Measurements from ENCODE around the gene LIPM. TPM values are rescaled to one million over a fixed set of nuclear protein-coding genes. Genes with fewer than 3 reads are reported as not detected.

Gene LIPM
- total RNA-seq, 1 donor: not detected

DNA sequence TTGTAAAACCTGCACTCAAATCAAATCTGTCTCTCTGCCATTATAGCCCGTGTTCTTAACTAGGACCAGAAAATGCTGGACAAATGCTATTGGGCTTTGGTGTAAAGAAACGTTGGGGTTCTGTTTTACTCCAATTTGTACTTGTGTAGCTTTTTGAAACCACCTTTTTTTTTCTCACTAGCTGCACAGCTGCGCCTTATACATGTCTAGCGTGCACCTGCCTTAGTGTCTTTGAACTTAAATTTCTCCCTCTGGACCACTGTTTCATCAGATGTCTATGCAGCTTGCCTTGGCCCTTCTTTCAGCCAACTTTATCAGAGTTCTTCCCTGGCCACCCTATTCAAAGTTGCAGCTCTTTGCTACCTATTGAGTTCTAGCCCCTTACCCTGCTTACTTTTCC, 7.1 kb downstream of the LIPM start:
- H3K4me3 ChIP-seq (ENCODE audit: low read depth, low read length): no peak overlapping the region
- no peak for TF ChIP-seq CTCF (IDR thresholded peaks at IDR 0.05; ENCODE audit: insufficient read depth, low read depth, low read length)
- DNase-seq (ENCODE audit: low read depth): no peak

- peak; percentile 77 for TF ChIP-seq CTCF (IDR thresholded peaks at IDR 0.05; ENCODE audit: insufficient read depth, low read depth, low read length)
- H3K4me3 ChIP-seq (ENCODE audit: low read depth, low read length): no peak overlapping the region
- DNase-seq (ENCODE audit: low read depth): peak; percentile 64
Observed at GRCh38 chr10:88810196-88810961, 7.8 kb downstream of the LIPM start.

DNA sequence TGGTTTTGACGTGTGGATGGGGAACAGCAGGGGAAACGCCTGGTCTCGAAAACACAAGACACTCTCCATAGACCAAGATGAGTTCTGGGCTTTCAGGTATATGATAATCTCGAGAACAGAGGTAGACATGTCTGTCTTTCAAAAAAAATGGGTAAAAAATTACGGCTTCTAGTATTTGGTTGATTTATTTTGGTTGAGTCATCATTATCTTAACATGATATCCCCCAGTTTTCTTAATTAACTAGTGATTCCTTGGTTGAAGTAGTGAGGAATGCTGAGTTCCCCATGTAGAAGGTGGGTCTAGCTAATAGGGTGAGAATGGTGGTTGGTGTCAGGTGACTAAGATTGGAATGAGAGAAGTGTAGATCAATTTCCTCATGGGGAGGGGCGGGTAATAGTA, 10.7 kb downstream of the LIPM start:
- no peak overlapping the region for H3K4me3 ChIP-seq (ENCODE audit: low read depth, low read length)
- TF ChIP-seq CTCF (IDR thresholded peaks at IDR 0.05; ENCODE audit: insufficient read depth, low read depth, low read length): no peak
- DNase-seq (ENCODE audit: low read depth): no peak

GRCh38 chr10:88819290-88819689, 16.8 kb downstream of the LIPM start:
- no peak for DNase-seq (ENCODE audit: low read depth)
- no peak for TF ChIP-seq CTCF (IDR thresholded peaks at IDR 0.05; ENCODE audit: insufficient read depth, low read depth, low read length)
- H3K4me3 ChIP-seq (ENCODE audit: low read depth, low read length): no peak overlapping the region

DNA sequence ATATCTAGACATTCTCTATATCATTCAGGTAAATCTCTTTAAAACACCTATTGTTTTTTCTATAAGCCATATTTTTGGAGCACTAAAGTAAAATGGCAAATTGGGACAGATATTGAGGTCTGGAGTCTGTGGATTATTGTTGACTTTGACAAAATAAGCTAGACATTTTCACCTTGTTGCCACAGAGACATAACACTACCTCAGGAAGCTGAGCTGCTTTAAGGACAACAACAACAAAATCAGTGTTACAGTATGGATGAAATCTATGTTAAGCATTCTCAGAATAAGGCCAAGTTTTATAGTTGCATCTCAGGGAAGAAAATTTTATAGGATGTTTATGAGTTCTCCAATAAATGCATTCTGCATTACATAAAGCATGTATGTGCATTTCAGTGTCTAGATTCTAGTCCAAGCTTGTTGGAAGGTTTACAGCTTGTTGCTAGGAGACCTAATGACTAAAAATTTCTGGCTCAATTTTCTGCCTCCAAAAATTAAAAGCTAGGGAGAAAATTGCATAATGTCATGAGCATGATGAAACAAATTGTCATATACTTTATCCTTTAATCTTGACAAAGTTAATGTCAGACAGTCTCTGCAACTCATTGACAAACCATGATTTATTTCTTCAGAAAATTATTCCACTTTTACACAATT, 18.3 kb downstream of the LIPM start:
- DNase-seq (ENCODE audit: low read depth): peak; percentile 65
- no peak overlapping the region for H3K4me3 ChIP-seq (ENCODE audit: low read depth, low read length)
- no peak for TF ChIP-seq CTCF (IDR thresholded peaks at IDR 0.05; ENCODE audit: insufficient read depth, low read depth, low read length)

- no peak overlapping the region for H3K4me3 ChIP-seq (ENCODE audit: low read depth, low read length)
- no peak for TF ChIP-seq CTCF (IDR thresholded peaks at IDR 0.05; ENCODE audit: insufficient read depth, low read depth, low read length)
- DNase-seq (ENCODE audit: low read depth): no peak
Observed at GRCh38 chr10:88826388-88826787, 23.9 kb downstream of the LIPM start.

Data from fibroblast of villous mesenchyme (primary cell).